KOPT-K1 (cell line): Measurements from ENCODE around the gene ANKRD17.
"Not testable (repeated sequence)": the region's sequence is repeated elsewhere in the genome, so short reads cannot be mapped to it uniquely, and the experiment has no call there.

Experiments used
- H3K27ac ChIP-seq: fragments of 200-600 bp; sonication (generic); 2 replicates; pipeline ENCODE4 v1.5.1; 2016; ENCODE audit warnings: antibody characterized with exemption, mild to moderate bottlenecking, low read depth, low read length; ENCODE audit not compliant: poor library complexity, severe bottlenecking
- H3K36me3 ChIP-seq: fragments of 200-600 bp; sonication (generic); 2 replicates; pipeline ENCODE4 v1.5.1; 2017; ENCODE audit warnings: antibody characterized with exemption, mild to moderate bottlenecking, low read length, moderate library complexity; ENCODE audit not compliant: insufficient read depth
- H3K9me3 ChIP-seq: fragments of 200-600 bp; sonication (generic); 2 replicates; pipeline ENCODE4 v1.5.1; 2017; ENCODE audit warnings: antibody characterized with exemption, low read length, mild to moderate bottlenecking; ENCODE audit not compliant: insufficient read depth, poor library complexity, severe bottlenecking

The ANKRD17 gene

GRCh38 chr4:73224886-73225285, 33.7 kb downstream of the ANKRD17 start:
- Histone ChIP-seq H3K36me3 (peaks cover 12% of the 10 kb centered on the region), H3K9me3 (no peaks in the 10 kb centered on the region), H3K27ac (no peak overlapping the region)

DNA sequence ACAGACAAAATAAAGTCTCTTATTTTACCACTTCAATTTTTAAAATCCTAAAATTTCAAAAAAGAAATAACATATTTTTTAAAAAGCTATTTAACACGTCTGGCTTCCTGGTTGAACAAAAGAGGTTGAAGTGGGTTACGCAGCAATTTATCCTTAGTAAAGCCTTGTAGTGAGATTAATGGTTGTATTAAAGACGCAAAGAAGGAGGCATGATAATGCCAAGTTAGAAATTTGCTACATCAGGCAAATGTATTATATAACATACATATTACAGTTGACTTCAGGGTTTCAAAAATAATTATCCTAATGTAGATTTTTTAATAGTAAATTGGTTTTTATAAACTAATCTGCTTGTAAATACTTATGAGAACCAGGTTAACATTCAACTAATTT, 35.3 kb downstream of the ANKRD17 start:
- H3K27ac ChIP-seq: peak overlapping the region; percentile 67
- no peaks in the 10 kb centered on the region for H3K9me3 ChIP-seq

DNA sequence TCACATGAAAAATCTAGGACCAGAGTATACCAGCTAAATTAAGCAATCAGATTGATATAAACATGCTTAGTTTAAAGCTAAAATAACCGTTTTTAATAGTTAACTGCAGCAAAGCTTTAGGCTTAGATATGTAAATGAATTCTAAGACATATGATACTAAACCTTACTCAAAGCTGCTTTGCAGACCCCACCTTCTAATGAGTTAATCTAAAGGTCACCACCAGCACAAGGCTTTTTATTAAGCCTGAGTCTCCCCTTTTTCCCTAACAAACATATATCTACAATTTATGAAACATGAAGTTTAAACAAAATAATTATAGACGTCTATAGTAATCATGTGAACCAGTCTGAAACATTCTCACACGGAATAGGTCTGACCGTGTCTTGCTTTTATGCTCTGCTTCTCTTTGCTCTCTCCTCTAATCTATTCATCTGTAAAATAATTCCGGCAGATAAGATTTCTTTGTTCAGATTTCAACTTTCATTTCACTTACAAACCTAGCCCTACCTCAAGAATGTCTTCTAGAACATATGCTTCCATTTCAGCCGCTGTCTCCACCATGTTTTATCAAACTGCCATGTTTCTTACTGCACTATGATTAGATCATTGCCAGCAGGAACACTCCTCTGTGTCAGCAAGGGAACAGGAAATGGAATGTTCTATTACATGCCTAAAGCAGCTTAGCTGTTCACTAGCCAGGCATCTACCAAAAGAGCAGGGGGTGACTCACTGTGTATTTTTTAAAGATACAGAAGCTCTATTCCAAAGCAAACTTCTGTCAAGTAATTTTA, 35.9 kb downstream of the ANKRD17 start:
- Histone ChIP-seq H3K9me3 (no peaks in the 10 kb centered on the region), H3K36me3 (peaks cover 29% of the 10 kb centered on the region), H3K27ac (peak overlapping the region; percentile 67)

More for the DNA sequence above, 35.3 kb downstream of the ANKRD17 start:
- H3K36me3 ChIP-seq: peaks cover 24% of the 10 kb centered on the region

- Histone ChIP-seq H3K9me3 (no peaks in the 10 kb centered on the region), H3K36me3 (peaks cover 38% of the 10 kb centered on the region), H3K27ac (no peak overlapping the region)
Observed at GRCh38 chr4:73221734-73222133, 36.9 kb downstream of the ANKRD17 start.

DNA sequence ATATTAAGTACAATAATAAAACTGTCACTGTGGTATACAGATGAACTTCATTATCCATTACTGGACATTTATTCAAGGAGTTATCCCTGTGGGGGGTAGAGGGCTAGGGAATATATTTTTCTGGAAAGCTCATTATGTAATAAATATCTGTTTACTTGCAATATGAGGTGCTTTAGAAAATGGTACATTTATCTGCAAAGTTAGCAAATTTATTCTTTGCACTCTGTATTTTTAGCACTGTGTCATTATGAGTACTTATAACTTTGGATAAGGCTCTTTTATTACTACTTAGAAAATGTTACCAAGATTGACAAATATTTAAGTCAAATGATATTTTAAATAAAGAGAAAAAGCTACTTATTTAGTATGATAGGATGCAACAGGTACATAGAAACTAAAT, 37.8 kb downstream of the ANKRD17 start:
- Histone ChIP-seq H3K9me3 (no peaks in the 10 kb centered on the region), H3K27ac (no peak overlapping the region), H3K36me3 (peaks cover 40% of the 10 kb centered on the region)

GRCh38 chr4:73213916-73214653, 44.5 kb downstream of the ANKRD17 start:
- H3K36me3 ChIP-seq: peaks cover 71% of the 10 kb centered on the region
- no peaks in the 10 kb centered on the region for H3K9me3 ChIP-seq
- no peak overlapping the region for H3K27ac ChIP-seq

DNA sequence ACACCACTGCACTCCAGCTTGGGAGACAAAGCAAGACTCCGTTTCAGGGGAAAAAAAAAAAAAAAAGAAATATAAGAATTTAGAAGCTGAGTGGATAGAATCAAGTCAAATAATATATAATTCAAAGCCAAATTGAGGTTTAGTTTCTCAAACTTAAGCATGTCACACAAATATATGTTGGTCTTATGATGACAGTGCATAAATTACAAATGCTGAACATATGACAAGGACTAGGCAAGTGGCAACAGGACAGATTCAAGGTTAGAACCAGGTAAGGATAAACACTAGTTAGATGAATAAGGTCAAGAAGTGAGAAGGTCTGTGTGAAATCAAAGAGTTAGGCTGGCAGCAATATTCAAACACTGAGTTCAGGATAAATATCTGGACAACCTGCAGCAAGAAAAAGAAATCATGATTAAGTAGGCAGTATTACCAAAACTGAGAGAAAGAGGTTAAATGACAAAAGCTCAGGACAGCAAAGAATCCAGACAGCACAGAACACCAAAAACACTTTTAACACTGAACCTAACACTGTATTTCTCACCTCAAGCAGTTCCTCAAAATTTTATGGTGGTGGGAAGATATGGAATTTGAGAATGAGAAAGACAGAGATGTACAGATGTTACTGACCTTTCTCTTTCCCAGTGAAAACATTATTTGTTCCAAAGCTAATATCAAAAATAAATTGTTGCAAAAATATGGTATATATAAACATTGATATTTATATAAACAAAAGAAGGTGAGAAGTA, 45.4 kb downstream of the ANKRD17 start:
- H3K9me3 ChIP-seq: no peaks in the 10 kb centered on the region
- H3K36me3 ChIP-seq: peaks cover 68% of the 10 kb centered on the region

GRCh38 chr4:73211968-73212367, 46.6 kb downstream of the ANKRD17 start:
- Histone ChIP-seq H3K9me3 (no peaks in the 10 kb centered on the region), H3K36me3 (peaks cover 62% of the 10 kb centered on the region), H3K27ac (no peak overlapping the region)

More for the DNA sequence above, 45.4 kb downstream of the ANKRD17 start:
- H3K27ac ChIP-seq: no peak overlapping the region

GRCh38 chr4:73208376-73208775, 50.2 kb downstream of the ANKRD17 start:
- Histone ChIP-seq H3K9me3 (peaks cover 18% of the 10 kb centered on the region), H3K36me3 (peaks cover 66% of the 10 kb centered on the region), H3K27ac (no peak overlapping the region)

DNA sequence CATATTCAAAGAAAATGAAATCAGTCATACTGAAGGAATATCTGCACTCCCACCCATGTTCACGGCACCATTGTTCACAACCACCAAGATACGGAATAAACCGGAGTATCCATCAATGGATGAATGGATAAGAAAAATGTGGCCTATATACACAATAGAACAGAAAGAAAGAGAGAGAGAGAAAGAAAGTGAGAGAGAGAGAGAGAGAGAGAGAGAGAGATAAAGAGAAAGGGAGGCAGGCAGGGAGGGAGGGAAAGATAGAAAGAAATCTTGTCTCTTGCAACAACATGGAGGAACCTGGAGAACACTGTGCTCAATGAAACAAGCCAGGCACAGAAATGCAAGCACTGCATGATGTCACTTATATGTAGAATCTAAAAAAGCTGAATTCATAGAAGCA, 52.4 kb downstream of the ANKRD17 start:
- Histone ChIP-seq H3K36me3 (peaks cover 49% of the 10 kb centered on the region), H3K9me3 (peaks cover 23% of the 10 kb centered on the region), H3K27ac (no peak overlapping the region)

- Histone ChIP-seq H3K9me3 (peaks cover 23% of the 10 kb centered on the region), H3K27ac (no peak overlapping the region), H3K36me3 (peaks cover 45% of the 10 kb centered on the region)
Observed at GRCh38 chr4:73205482-73205881, 53.1 kb downstream of the ANKRD17 start.

- Histone ChIP-seq H3K9me3 (peaks cover 23% of the 10 kb centered on the region), H3K36me3 (peaks cover 36% of the 10 kb centered on the region)
- not testable (repeated sequence) for H3K27ac ChIP-seq
Observed at GRCh38 chr4:73203976-73204375, 54.6 kb downstream of the ANKRD17 start.

DNA sequence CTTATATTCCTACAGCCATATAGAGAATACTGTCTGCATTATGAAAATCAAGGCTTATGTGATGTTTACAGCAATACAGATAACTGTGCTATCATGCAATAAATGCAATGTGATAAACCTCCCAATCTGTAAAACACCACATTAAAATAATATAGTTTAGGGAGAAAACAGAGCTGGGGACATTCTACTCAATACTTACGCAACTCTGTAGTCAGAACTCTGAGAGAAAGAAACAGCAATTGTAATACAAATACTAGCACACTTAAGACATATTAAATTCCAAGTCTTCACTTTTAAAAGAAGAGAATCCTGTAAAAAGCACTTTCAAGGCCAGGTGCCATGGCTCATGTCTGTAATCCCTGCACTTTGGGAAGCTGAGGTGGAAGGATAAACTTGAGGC, 61.4 kb downstream of the ANKRD17 start:
- Histone ChIP-seq H3K36me3 (peaks cover 18% of the 10 kb centered on the region), H3K27ac (no peak overlapping the region), H3K9me3 (no peaks in the 10 kb centered on the region)

DNA sequence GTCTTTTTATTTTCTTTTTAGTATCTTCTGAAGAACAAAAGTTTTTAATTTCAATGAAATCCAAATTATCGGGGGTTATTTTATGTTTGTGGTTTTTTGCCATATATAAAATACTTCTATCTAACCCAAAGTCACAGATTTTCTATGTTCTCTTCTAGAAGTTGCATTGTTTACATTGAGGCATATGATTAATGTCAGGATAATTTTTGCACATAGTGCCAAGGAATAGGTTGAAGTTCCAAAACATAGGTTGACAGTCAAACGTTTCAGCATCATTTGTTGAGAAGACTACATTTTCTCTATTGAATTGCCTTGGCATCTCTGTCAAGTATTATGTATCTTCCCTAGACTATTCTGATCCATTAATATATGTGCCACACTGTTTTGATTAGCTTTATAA, 64.5 kb downstream of the ANKRD17 start:
- Histone ChIP-seq H3K27ac (no peak overlapping the region), H3K9me3 (no peaks in the 10 kb centered on the region), H3K36me3 (peaks cover 33% of the 10 kb centered on the region)

GRCh38 chr4:73193659-73194058, 64.9 kb downstream of the ANKRD17 start:
- Histone ChIP-seq H3K9me3 (no peaks in the 10 kb centered on the region), H3K27ac (no peak overlapping the region), H3K36me3 (peaks cover 37% of the 10 kb centered on the region)
